Activated effector memory CD4-positive, alpha-beta T cell treated with anti-CD3 and anti-CD28 coated beads, Interleukin-2, amount 50 U/mL, for 16 hours (primary cell): ENCODE results near the gene PIK3R2.
A peak's percentile ranks its signal among the peaks of the same experiment; 100 is the strongest.
"Not testable (repeated sequence)": the region's sequence is repeated elsewhere in the genome, so short reads cannot be mapped to it uniquely, and the experiment has no call there.

Experiments used
- DNase-seq: peaks from one replicate; pipeline ENCODE4 v3.0.0-alpha.2; 2020

The PIK3R2 gene

DNA sequence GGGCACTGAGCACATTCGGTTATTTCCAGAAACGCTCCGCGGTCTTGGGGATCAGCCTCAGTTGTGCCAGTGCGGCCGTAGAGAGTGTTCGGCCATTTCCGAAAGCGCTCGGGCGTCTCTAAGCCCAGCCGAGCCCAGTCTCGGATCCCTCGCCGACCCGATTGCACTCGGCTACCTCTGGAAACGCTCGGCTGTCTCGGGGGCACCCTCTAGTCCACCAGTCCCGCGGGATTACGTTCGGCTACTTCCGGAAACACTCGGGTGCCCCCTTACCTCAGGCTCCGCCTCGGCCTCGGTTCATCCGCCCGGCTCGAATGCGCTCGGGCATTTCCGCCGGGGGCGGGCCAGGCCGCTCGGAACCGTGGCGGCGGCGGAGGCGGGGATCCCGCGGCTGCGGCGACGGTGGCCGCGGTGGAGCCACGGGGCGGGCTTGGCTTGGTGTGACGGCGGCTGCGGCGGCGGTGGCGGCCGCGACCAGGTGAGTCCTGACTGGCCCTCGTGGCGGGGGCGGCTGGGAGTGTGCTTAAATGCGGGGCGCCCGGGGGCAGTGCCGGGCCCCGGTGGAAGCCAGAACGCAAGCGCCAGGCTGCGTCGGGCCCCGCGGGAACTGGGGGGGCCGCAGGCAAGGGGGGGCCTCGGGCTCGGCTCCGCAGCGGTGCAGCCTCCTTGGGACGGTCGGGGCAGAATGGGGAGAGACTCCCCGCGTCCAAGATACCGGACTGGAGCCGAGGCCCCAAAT lies at the start of gene PIK3R2:
TSS of gene PIK3R2 (plus strand) at position 347 of the 739 bp plus-strand sequence. CDS start 2,717 bp downstream, outside the sequence.
- peak; percentile 99 for DNase-seq

DNA sequence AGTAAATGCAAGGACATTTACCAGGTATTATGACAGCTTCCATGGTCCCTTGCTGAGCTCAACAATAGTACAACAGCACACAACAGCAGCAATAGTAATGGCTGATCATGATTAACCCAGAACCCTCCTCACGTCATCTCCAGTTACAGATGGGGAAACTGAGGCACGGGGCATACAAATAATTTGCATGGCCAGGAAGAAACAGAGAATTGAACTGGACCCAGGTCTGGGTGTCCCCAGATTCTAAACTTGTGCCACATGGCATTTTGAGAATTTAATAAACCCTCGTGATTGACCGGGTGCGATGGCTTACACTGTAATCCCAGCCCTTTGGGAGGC lies 48.2 kb upstream of the PIK3R2 start:
- DNase-seq = no peak

DNA sequence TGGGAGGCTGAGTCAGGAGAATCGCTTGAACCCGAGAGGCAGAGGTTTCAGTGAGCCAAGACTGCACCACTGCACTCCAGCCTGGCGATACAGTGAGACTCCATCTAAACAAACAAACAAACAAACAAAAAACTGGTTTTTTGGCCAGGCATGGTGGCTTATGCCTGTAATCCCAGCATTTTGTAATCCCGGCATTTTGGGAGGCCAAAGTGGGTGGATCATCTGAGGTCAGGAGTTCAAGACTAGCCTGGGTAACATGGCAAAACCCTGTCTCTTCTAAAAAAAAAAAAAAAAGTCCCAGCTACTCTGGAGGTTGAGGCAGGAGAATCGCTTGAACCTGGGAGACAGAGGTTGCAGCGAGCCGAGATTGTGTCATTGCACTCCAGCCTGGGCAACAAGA lies 47.7 kb upstream of the PIK3R2 start:
- not testable (repeated sequence) for DNase-seq

DNA sequence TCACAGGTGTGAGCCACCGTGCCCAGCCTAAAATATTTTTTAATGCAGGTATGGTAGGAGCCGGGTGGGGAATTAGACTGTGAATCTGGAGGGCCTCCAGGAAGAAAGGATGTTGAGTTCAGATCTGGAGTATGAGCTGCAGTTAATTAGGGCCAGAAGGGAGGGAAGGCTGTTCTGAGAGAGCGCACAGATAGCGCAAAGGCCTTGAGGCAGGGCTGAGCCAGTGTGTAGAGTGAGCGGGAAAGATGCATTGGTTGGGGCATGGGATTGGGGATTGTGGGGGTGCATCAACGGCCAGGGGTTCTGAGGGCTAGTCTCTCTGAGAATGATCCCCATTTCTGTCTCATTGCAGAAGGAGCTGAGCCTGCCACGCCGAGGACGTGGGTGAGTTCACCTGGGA lies 45.7 kb upstream of the PIK3R2 start:
- no peak for DNase-seq

DNA sequence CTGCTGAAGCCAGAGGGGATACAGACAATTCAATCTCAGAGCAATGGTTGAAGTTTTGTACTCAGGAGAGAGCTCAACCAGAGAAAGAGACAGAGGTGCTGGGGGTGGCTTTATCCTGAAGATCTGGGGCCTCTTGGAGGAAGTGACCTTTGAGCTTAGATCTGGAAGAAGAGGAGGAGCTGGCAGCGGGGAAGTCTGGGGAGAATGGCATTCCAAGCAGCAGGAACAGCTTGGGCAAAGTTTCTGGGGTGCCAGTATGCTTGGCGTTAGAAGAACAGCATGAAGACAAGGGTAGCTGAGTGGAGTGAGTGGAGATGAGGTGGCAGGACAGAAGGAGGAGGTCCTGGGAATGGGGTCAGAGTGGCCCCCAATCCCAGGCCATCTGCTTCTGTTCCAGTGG lies 44.1 kb upstream of the PIK3R2 start:
- no peak for DNase-seq

DNA sequence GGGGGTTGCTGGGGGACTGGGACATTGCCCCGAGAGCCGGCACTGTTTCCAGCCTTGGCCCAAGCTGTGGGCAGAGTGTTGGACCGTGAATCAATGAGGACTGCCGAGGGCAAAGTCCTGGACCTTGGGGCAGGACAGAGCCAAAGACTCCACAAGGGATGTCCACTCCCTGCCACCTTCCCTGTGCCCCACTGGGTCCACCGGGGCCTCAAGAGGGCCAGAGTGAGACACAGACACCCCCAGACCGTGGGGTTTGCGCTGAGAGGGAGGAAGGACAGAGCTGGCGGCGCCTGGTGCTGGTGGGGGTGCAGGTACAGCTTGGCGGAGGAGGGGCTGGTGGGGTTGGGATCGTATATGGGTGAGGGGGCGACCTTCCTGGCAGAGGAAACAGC lies 43.6 kb upstream of the PIK3R2 start:
- DNase-seq = no peak

DNA sequence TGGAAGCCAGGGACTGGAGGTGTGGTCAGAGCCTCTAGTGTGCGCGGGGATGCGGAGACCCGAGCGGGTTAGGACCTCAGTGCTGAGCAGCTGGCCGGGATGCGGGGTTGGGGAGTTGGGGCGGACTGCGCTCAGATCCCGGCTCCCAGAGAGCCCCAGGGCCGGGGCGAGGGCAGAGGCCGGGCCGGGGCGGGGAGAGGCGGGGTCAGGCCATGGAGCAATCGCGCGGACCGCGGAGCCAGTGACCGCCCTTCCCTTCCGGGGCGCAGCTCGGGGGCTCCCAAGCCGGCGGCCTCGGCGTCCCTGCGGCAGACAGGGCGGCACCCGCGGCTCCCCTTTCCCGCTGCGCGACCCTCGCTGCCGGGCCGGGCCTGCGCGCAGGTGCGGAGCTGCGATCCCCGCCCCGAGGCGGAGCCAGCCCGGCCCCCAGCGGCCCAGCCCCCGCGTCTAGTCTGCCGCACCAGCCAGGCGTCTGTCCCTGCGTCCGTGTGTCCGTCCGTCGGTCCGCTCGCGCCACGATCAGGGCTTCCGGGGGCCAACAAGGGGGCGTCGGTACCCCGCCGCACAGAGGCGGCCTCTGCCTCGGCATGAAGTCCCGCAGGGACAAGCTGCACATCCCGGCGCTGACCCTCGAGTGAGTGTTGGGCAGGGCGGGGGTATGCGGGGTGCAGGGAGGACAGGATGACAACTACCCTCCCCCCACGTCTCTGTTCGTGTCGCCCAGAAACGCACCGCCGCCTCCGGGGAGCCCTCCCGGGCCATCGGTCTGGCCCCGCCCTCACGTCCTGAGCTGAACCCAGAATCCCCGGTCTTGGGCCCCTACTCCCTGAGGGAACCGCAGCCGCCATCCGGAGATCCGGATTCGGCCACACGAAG lies 43.0 kb upstream of the PIK3R2 start:
- DNase-seq = peak; percentile 84

DNA sequence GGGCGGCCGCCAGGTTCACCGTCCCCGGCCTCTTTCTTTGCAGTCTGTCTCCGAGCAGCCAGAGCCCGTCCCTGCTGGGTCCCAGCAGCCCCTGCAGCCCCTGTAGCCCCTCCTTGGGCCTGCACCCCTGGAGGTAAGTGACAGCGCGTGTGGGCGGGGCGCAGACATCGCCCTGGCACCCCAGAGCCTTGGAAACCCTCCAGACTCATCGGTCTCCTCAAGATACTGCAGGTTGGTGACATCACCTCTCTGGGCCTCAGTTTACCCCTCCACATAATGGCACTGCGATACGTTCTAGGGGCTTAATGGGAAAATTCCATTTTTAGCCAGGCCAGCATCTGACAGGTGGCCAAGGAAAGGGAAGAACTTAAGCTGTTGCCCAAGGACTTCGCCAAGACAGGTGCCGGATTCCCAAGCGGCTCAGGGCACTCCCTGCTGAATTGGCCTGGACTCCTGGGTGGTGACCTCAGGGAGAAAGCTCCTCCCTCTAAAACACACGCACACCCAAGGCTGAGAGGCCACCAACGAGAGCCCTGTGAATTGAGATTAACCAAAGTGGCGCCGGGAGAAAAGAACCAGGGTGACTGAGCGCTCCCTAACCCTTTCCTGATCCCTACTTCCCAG lies 42.2 kb upstream of the PIK3R2 start:
- no peak for DNase-seq

DNA sequence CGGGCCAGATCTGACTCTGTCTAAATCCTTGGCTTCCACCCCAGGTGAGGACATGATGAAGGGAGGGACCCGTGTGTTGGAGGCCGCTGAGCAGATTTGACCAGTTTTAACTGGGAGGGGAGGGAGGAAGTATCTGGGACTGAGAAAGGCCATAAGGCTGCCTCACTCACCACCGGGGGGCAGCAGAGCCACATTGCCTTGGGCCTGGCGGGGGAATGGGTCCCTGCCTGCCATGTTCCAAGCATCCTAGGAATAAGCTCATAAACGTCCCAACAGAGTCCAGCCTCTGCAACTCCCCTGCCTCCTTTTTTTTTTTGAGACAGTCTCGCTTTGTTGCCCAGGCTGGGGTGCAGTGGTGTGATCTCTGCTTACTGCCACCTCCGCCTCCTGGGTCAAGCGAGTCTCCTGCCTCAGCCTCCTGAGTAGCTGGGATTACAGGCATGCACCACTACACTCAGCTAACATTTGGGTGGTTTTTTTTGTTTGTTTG lies 39.9 kb upstream of the PIK3R2 start:
- DNase-seq = peak; percentile 92

DNA sequence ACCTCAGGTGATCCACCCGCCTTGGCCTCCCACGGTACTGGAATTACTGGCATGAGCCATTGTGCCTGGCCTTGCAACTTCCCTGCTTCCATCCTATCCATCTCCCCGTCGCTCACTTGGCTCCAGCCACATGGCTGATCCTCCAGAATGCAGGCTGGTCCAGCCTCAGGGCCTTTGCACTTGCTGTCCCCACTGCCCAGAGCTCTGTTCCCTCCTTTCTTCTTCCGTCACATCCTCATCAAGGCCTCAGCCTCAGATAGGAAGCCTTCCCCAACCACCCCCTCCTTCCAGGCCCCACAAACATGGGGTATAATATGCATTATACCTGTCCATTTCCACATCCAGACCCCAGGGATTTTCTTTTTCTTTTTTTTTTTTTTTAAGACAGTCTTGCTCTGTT lies 39.1 kb upstream of the PIK3R2 start:
- DNase-seq = no peak

DNA sequence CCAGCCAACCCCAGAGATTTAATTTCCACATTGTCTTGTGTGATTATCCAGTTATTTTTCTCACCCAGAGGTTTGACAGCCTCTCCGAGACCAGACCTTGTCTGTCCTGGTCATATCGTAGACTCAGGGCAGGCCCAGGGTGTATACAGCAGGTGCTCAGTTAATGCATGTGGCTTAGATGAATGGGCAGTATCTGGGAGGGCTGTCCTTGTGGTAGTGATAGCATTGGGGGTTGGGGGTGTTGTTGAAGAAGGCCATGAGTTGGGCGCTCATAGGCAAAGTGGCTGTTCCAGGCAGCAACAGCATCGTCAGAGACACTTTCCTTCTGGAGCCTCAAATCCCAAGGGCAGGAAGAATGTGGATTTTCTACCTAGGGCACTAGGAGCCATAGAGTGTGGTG lies 38.5 kb upstream of the PIK3R2 start:
- DNase-seq = no peak

DNA sequence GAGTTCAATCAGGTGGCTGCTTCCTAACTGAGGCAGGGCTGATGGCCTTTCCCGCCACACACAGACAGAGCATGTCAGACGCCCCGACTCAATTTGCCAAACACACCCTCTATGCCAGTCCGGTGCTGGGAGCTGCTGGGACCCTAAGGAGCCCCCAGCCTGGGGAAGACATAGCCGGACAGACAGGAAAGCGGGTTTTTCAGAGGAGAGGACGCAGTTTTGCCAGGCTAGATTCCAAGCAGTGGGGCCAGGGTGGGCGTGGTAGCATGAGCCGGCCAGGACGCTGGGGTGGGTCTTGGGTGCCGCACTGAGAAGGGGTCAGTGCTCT lies 35.6 kb upstream of the PIK3R2 start:
- DNase-seq = no peak

DNA sequence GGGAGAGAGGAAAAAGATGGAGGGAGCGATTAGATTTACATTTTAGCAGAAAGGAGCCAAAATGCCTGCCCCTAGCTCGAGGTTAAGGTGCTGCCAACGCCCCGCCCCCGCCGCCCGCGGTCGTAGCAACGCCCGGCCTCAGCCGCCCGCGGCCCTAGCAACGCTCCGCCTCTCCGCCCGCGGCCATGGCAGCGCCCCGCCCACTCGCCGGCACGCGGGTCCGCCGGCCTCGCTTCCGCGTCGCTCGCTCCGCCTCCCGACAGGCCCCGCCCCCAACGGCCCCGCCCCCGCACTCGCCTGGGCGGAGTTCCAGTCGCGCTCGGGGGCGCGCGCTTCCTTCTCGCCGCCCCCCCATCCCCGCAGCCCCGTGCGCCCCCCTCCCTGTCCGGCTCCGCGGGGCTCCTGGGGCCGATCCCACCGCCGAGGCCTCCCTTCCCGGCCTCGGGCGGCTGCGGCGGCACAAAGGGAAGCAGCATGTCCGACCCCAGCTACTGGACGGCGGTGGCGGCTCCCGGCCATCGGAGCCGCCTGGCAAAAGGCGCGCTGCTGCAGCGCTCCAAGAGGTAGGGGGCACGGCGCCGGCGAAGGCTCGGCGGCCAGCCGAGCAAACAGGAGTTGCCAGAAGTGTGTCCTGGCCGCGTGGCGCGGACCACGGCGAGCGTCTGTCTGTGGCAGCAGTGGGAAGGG lies 35.1 kb upstream of the PIK3R2 start:
- DNase-seq = peak; percentile 98

DNA sequence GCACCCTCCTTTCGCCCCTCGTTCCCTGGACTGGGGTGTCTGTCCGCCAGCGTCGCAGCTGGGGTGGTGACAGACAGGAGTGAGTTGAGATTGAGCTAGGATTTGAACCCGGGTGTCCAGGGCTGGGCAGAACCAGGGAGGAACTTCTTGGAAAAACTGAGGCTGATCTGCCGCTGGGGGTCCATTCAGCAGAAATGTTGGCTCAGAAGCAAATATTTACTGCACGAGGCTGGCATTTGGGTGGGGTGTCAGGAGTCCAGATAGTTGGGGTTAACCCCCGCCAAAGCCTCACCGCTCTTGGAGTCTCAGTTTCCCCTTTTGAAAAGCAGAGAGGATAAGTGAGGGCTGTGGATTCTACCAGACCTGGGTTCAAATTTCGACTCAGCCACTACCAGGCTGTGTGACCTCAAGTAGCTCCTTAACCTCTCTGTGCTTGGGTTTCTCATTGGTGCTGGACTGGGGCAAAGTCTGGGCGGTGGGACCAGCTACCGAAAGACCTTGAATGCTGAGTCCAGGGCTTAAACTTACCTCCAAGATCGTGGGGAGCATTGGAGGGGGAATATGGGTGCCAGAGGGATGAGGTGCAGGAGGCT lies 34.4 kb upstream of the PIK3R2 start:
- no peak for DNase-seq

DNA sequence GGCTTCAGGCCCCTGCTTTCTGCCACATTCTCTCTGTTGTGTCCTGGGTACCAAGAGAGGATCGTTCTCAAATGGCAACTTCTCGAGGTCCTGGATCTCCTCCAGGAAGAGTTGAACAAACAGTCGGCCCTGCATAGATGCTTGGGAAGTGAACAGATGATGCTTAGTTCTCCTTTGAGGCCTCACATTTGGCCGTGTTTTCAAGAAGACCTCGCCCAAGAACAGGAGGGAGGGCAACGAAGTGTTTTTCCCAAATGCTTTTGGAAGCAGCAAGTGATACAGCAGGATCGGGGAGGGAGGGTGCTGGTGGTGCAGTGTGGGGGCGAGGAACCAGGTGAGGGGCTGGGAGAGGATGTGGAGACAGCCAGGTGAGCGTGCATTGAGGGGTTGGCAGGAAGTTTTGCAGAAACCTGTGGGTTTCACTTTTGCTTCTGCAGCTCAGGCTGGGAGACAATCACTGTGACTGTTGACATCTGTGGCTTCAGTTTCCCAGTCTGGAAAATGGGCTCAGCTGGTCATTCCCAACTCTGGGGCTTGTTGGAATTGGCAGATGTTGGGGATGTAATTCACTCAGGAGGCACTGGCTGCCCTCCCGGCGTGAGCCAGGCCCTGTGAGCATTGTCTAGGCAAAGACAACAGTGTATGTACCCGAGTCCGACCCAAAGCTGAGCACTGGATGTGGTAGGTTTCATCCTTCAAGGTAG lies 33.8 kb upstream of the PIK3R2 start:
- peak; percentile 83 for DNase-seq

DNA sequence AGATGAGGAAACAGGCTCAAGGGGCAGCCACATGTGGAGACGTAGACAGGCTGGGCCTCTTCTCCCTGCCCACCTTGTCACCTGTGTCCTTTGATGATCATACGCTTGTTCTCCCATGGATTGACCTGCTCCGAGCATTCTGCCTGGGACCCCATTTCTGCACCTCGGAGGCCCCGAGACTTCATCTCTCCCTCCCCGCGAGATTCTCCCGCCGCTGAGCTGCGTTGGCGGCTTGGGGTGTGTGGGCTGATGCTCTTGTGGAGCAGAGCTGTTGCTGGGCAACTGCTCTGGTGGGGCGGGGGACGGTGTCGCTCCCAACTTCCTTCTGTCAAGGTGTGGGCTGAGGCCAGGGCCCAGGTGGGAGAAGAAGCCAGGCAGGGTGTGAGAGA lies 33.3 kb upstream of the PIK3R2 start:
- DNase-seq = peak; percentile 86

DNA sequence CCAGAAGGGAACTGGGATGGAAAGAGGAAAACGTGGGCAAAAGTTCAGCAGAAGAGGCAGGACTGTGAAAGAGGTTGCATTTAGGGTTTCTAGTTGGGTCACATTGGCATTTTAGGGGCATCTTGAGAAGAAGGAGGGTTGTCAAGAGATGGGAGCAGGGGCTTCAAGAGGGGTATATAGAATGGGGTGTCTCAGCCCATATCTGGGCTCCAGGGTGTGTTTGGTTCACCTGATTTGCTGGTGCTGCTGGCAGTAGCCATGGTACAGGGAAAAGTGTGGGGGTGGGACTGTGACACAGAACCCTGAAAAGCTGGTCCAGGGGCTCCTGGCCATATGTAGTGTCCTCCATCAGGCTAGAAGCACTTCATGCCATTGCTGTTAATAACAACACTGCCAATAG lies 32.8 kb upstream of the PIK3R2 start:
- no peak for DNase-seq

DNA sequence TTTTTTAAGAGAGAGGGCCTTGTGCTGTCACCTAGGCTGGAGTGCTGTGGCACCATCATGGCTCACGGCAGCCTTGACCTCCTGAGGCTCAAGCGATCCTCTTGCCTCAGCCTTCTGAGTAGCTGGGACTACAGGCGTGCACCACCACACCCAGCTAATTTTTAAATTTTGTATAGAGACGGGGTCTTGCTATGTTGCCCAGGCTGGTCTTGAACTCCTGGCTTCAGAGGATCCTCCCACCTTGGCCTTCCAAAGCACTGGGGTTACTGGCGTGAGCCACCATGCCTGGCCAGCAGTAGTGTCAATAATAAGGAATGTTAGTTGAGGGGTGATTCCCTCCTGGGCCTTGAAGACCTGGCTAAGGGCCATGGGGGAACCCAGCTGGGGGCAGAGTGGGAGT lies 31.8 kb upstream of the PIK3R2 start:
- no peak for DNase-seq

DNA sequence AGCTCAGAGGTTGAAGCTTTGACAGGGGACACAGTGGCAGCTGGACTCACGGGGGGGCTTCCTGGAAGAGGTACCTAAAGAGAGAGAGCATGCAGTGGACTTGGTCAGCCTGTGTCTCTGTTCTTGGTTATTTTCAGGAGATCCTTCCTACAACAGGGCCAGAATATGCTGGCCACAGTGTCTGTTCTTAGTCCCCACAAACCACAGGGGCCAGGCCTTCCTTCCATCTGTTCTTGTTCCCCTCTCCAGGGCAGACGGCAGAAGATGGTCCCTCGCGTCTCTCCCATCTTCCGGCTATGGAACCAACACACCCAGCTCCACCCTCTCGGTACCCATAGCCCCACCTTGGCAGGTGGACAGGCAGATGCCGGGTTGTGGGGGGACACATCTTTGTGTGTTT lies 30.5 kb upstream of the PIK3R2 start:
- no peak for DNase-seq

DNA sequence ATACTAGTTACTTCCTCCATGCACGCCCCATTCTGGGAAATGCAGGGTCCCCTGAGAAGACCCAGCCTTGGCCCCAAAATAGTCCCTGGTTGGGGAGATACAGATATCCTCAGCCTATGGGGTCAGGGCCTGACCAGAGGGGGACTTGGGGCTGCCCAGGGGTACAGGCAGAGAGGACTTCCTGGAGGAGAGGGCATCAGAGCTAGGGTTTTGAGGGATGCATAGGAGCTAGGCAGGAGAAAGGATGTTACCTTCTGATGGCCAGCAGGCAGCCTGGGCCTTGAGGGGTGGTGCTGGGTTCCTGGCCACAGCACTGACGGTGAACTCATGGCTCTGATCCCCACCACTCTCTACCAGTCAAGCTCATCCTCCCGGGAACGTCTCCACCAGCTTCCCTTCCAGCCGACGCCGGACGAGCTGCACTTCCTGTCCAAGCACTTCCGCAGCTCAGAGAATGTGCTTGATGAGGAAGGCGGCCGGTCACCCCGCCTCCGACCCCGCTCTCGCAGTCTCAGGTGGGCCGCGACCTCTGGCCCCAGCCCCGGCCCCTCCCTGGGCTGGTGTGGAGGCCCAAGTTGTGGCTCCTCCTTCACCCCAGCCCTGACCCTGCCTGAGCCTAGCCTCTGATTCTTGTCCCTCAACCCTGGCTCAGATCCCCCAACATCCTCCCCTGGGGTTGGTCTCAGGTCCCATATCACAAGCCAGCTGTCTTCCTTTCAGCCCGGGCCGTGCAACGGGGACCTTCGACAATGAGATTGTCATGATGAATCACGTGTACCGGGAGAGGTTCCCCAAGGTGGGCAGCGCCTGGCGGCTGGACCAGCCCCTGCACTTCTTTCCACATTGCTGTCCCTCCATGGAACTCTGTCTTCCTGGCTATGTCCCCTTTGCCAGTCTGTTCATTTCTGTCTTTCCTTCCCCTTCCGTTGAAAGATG lies 29.8 kb upstream of the PIK3R2 start:
- DNase-seq = no peak

DNA sequence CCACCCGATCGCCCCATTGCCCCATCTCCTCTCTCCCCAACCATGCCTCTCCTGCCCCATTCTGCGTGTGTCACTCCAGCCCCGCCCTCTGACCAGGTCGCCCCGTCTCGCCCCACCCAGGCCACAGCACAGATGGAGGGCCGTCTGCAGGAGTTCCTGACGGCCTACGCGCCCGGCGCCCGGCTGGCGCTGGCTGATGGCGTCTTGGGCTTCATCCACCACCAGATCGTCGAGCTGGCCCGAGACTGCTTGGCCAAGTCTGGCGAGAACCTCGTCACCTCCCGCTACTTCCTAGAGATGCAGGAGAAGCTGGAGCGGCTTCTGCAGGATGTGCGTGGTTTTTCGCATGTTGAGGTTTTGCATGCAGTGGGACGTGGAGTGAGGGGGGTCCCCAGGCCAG lies 29.1 kb upstream of the PIK3R2 start:
- no peak for DNase-seq
